Astrocyte (in vitro differentiated cells and primary cell): ENCODE data around the gene SLC12A6. TPM values are rescaled to one million over a fixed set of nuclear protein-coding genes. Genes with fewer than 3 reads are reported as not detected.
"Not testable (repeated sequence)": the region's sequence is repeated elsewhere in the genome, so short reads cannot be mapped to it uniquely, and the experiment has no call there.

Source experiments
- DNase-seq: peaks from one replicate; pipeline ENCODE4 v3.0.0-alpha.2; 2010; ENCODE audit warnings: low read depth
- FAIRE-seq: peaks from 2 replicates; lab custom pipeline; 2011; peaks lifted over from hg19 to GRCh38; lab: Jason Lieb, UNC
- H2AFZ ChIP-seq: 2 replicates; pipeline ENCODE4 v1.6.0; 2012; ENCODE audit warnings: low read depth, low read length, inconsistent platforms
- H3K27ac ChIP-seq: 2 replicates; pipeline ENCODE4 v1.5.1; 2011; ENCODE audit warnings: low read depth, low read length, inconsistent platforms
- H3K27me3 ChIP-seq: 2 replicates; pipeline ENCODE4 v1.6.0; 2011; ENCODE audit warnings: low read length, inconsistent platforms; ENCODE audit not compliant: insufficient read depth
- H3K36me3 ChIP-seq: 2 replicates; pipeline ENCODE4 v1.5.1; 2011; ENCODE audit warnings: low read length, inconsistent platforms; ENCODE audit not compliant: insufficient read depth
- H3K4me1 ChIP-seq: 2 replicates; pipeline ENCODE4 v1.5.1; 2011; ENCODE audit warnings: low read length, inconsistent platforms; ENCODE audit not compliant: insufficient read depth
- H3K4me2 ChIP-seq: 2 replicates; pipeline ENCODE4 v1.6.0; 2012; ENCODE audit warnings: low read length, inconsistent platforms
- H3K4me3 ChIP-seq: 2 replicates; pipeline ENCODE4 v1.5.1; 2011; ENCODE audit warnings: low read depth, mild to moderate bottlenecking, low read length, inconsistent platforms; ENCODE audit not compliant: insufficient read depth
- H3K79me2 ChIP-seq: 2 replicates; pipeline ENCODE4 v1.6.0; 2012; ENCODE audit warnings: mild to moderate bottlenecking, low read length, inconsistent platforms; ENCODE audit not compliant: insufficient read depth
- H3K9ac ChIP-seq: 2 replicates; pipeline ENCODE4 v1.6.0; 2012; ENCODE audit warnings: mild to moderate bottlenecking, low read length, inconsistent platforms
- H3K9me3 ChIP-seq: 2 replicates; pipeline ENCODE4 v1.5.1; 2012; ENCODE audit warnings: low read depth, mild to moderate bottlenecking, low read length, inconsistent platforms; ENCODE audit not compliant: insufficient read depth
- H4K20me1 ChIP-seq: 2 replicates; pipeline ENCODE4 v1.6.0; 2012; ENCODE audit warnings: low read length, inconsistent platforms; ENCODE audit not compliant: insufficient read depth
- H3K27ac Mint-ChIP-seq: one replicate; pipeline ENCODE4 v1.8.0; 2021; ENCODE audit warnings: mild to moderate bottlenecking, mixed read lengths; ENCODE audit not compliant: unreplicated experiment
- H3K27me3 Mint-ChIP-seq: one replicate; pipeline ENCODE4 v1.8.0; 2021; ENCODE audit warnings: low read depth, mixed read lengths; ENCODE audit not compliant: unreplicated experiment
- H3K36me3 Mint-ChIP-seq: one replicate; pipeline ENCODE4 v1.8.0; 2021; ENCODE audit warnings: low read depth, mixed read lengths; ENCODE audit not compliant: unreplicated experiment
- H3K4me1 Mint-ChIP-seq: one replicate; pipeline ENCODE4 v1.8.0; 2021; ENCODE audit warnings: low read depth, mixed read lengths; ENCODE audit not compliant: unreplicated experiment
- H3K4me3 Mint-ChIP-seq: one replicate; pipeline ENCODE4 v1.8.0; 2021; ENCODE audit warnings: mild to moderate bottlenecking, moderate library complexity, mixed read lengths; ENCODE audit not compliant: unreplicated experiment
- H3K9me3 Mint-ChIP-seq: one replicate; pipeline ENCODE4 v1.8.0; 2021; ENCODE audit warnings: mild to moderate bottlenecking, mixed read lengths; ENCODE audit not compliant: unreplicated experiment
- EZH2 ChIP-seq: IDR thresholded peaks from 2 replicates; pipeline ENCODE4 v1.6.1; 2012; ENCODE audit warnings: mild to moderate bottlenecking, low read length, inconsistent platforms; ENCODE audit not compliant: insufficient read depth
- total RNA-seq: library from RNA; stranded (reverse); gene quantifications from 2 replicates; pipeline ENCODE4 v1.2.1, GENCODE V29; 2021
- TF ChIP-seq, protein P1 (sequence below): IDR thresholded peaks from 2 replicates; pipeline ENCODE4 v1.5.1; 2011; ENCODE audit warnings: low read depth, mild to moderate bottlenecking, inconsistent platforms, low read length, moderate library complexity; ENCODE audit not compliant: insufficient read depth

SLC12A6 gene
- total RNA-seq, 1 donor from 2014 or later, result 15.8 TPM

DNA sequence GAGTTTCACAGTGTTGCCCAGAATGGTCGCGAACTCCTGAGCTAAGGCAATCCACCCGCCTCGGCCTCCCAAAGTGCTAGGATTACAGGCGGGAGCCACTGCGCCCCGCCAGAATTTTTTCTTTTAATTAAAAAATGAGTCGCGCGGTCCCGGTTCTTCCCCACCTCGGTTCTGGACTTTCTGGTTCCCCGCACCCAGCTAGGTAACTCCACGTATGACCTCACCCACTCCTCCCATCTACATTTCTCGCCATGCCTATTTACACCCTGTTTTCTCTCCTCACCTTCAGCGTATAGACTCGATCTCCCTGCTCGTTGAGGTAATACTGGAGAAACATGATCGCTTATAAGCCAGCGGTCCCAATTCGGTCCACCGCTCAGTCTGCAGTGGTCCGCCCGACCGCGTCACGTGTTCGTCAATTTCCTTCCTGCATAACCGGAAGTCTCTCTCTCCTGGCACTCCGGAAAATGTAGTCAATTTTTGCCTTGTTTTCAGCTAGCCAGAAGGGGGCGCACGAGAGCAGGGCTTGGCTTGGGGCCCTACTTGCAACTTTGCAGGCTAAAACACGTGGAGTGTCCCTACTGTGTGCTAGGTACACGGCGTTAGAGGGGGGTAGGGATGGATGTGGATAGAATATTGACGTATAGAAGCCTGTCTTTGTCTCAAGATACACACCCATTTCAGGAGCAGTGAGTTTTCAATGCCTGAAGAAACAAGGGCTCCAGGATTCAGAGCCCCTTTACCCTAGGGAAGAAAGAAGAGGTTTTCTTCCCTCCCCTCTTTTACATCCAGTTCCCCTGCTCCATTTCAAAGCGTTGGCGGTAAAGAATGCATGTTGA is 5.4 kb upstream of the SLC12A6 start, which contains the start of the genes NOP10 and NUTM1:
Gene NOP10 (minus strand): TSS at position 400 of the 839 bp plus-strand sequence. CDS start 63 bp downstream, at position 337.
Gene NUTM1 (plus strand): TSS at position 579 of the 839 bp plus-strand sequence. CDS start 382 bp downstream, outside the sequence.
- Mint-ChIP-seq H3K27ac (peak within 1 kb of the TSS; percentile 87), H3K4me1 (peaks cover 4% of the 10 kb centered on the region), H3K36me3 (peaks cover 12% of the 10 kb centered on the region), H3K27me3 (peaks cover 2% of the 10 kb centered on the region), H3K9me3 (no peaks in the 10 kb centered on the region), H3K4me3 (no peak within 1 kb of the TSS)
- TF ChIP-seq, protein P1, sequence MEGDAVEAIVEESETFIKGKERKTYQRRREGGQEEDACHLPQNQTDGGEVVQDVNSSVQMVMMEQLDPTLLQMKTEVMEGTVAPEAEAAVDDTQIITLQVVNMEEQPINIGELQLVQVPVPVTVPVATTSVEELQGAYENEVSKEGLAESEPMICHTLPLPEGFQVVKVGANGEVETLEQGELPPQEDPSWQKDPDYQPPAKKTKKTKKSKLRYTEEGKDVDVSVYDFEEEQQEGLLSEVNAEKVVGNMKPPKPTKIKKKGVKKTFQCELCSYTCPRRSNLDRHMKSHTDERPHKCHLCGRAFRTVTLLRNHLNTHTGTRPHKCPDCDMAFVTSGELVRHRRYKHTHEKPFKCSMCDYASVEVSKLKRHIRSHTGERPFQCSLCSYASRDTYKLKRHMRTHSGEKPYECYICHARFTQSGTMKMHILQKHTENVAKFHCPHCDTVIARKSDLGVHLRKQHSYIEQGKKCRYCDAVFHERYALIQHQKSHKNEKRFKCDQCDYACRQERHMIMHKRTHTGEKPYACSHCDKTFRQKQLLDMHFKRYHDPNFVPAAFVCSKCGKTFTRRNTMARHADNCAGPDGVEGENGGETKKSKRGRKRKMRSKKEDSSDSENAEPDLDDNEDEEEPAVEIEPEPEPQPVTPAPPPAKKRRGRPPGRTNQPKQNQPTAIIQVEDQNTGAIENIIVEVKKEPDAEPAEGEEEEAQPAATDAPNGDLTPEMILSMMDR, result peak; percentile 97
- no peak for TF ChIP-seq EZH2
- H3K36me3 ChIP-seq, result peaks cover 21% of the 10 kb centered on the region
- peaks cover 7% of the 10 kb centered on the region for H3K4me1 ChIP-seq
- H4K20me1 ChIP-seq, result no peaks in the 10 kb centered on the region
- DNase-seq (peak; percentile 92), FAIRE-seq (peak; percentile 85)
- peaks cover 31% of the 10 kb centered on the region for H3K79me2 ChIP-seq
- no peaks in the 10 kb centered on the region for H3K9me3 ChIP-seq
- no peaks in the 10 kb centered on the region for H3K27me3 ChIP-seq
- peak within 1 kb of the TSS; percentile 88 for H3K27ac ChIP-seq
- peak within 1 kb of the TSS; percentile 86 for H3K4me3 ChIP-seq
- peak within 1 kb of the TSS; percentile 87 for H3K9ac ChIP-seq
- H3K4me2 ChIP-seq, result peak within 1 kb of the TSS; percentile 76
- peak within 1 kb of the TSS; percentile 87 for H2AFZ ChIP-seq

- peak overlapping the region; percentile 88 for H3K27ac ChIP-seq
- not testable (repeated sequence) for H3K27me3 Mint-ChIP-seq, H3K4me1 ChIP-seq, H3K4me3 Mint-ChIP-seq, H3K9me3 Mint-ChIP-seq, H3K27me3 ChIP-seq, H4K20me1 ChIP-seq, H3K9me3 ChIP-seq, DNase-seq, H3K4me1 Mint-ChIP-seq, FAIRE-seq
- peaks cover 21% of the 10 kb centered on the region for H3K36me3 ChIP-seq
- Mint-ChIP-seq H3K27ac (peak overlapping the region; percentile 87), H3K36me3 (peaks cover 12% of the 10 kb centered on the region)
- peak overlapping the region; percentile 87 for H3K9ac ChIP-seq
- peak overlapping the region; percentile 76 for H3K4me2 ChIP-seq
- H3K79me2 ChIP-seq, result peaks cover 31% of the 10 kb centered on the region
- H2AFZ ChIP-seq, result peak overlapping the region; percentile 87
- peak overlapping the region; percentile 86 for H3K4me3 ChIP-seq
These were observed 4.7 kb upstream of the SLC12A6 start for GRCh38 chr15:34342213-34342736.

GRCh38 chr15:34341381-34342212 is 4.0 kb upstream of the SLC12A6 start:
- Histone ChIP-seq H3K36me3 (peaks cover 21% of the 10 kb centered on the region), H4K20me1 (no peaks in the 10 kb centered on the region), H3K4me1 (peaks cover 11% of the 10 kb centered on the region), H3K27me3 (no peaks in the 10 kb centered on the region), H2AFZ (no peak overlapping the region), H3K9me3 (no peaks in the 10 kb centered on the region), H3K27ac (no peak overlapping the region), H3K4me2 (peak overlapping the region; percentile 76), H3K79me2 (peaks cover 31% of the 10 kb centered on the region), H3K4me3 (peak overlapping the region; percentile 86), H3K9ac (no peak overlapping the region)
- Mint-ChIP-seq H3K4me1 (peaks cover 4% of the 10 kb centered on the region), H3K4me3 (no peak overlapping the region), H3K9me3 (no peaks in the 10 kb centered on the region), H3K27ac (peak overlapping the region; percentile 87), H3K27me3 (no peaks in the 10 kb centered on the region), H3K36me3 (peaks cover 12% of the 10 kb centered on the region)
- FAIRE-seq (no peak), DNase-seq (no peak)
- TF ChIP-seq, protein P1, result no peak
- TF ChIP-seq EZH2, result no peak
